Suprapubic skin (tissue), 4 donors: ENCODE measurements around the gene GLB1L2. TPM values are rescaled to one million over a fixed set of nuclear protein-coding genes. Genes with fewer than 3 reads are reported as not detected.
"Not testable (repeated sequence)": the region's sequence is repeated elsewhere in the genome, so short reads cannot be mapped to it uniquely, and the experiment has no call there.

Source experiments
- DNase-seq, 2 donors: peaks; one replicate each; pipeline ENCODE4 v3.0.0-alpha.2; 2019; ENCODE audit warnings: low spot score in 2 of 2
- H3K27ac ChIP-seq: fragments of 200-600 bp; sonication (generic); one replicate; pipeline ENCODE4 v1.5.1; 2019
- H3K27me3 ChIP-seq: fragments of 200-600 bp; sonication (generic); one replicate; pipeline ENCODE4 v1.5.1; 2019
- H3K36me3 ChIP-seq: fragments of 200-600 bp; sonication (generic); one replicate; pipeline ENCODE4 v1.5.1; 2019
- H3K4me1 ChIP-seq: fragments of 200-600 bp; sonication (generic); one replicate; pipeline ENCODE4 v1.5.1; 2019
- H3K4me3 ChIP-seq: fragments of 200-600 bp; sonication (generic); one replicate; pipeline ENCODE4 v1.5.1; 2019; ENCODE audit warnings: mild to moderate bottlenecking
- H3K9me3 ChIP-seq: fragments of 200-600 bp; sonication (generic); one replicate; pipeline ENCODE4 v1.5.1; 2019
- CTCF ChIP-seq, 2 donors: fragments of 200-600 bp in 1 of 2; fragments of 450-650 bp in 1 of 2; sonication (generic) in 1 of 2; IDR thresholded peaks; one replicate each; pipeline ENCODE4 v1.5.1; 2016 to 2019; ENCODE audit warnings: antibody characterized with exemption in 2 of 2, mild to moderate bottlenecking in 1 of 2, moderate library complexity in 1 of 2
- EP300 ChIP-seq: sonication (generic); formaldehyde crosslinking; IDR thresholded peaks from one replicate; pipeline ENCODE4 v1.6.1; 2017; ENCODE audit warnings: antibody characterized with exemption
- POLR2A ChIP-seq, 2 donors: fragments of 450-650 bp; IDR thresholded peaks; one replicate each; pipeline ENCODE4 v1.6.1; 2017; ENCODE audit warnings: antibody characterized with exemption in 2 of 2, mild to moderate bottlenecking in 2 of 2, moderate library complexity in 2 of 2
- POLR2AphosphoS5 ChIP-seq, 3 donors: sonication (generic); formaldehyde crosslinking; IDR thresholded peaks; one replicate each; pipeline ENCODE4 v1.6.1; 2017; ENCODE audit warnings: antibody characterized with exemption in 3 of 3
- WGBS: methylation state at CpG from one replicate; pipeline ENCODE4 v1.1.5; 2018; 5-methylcytosine and 5-hydroxymethylcytosine counted together
- total RNA-seq, 4 donors: library from RNA; depleted of rRNA; stranded (reverse); fragments of >200 nt; gene quantifications; one replicate each; pipeline ENCODE4 v1.1.0, GENCODE V29; 2016

The GLB1L2 gene
- total RNA-seq, 4 donors from 2014 or later: 11.5 to 28.3 (median 21.8) TPM

- TF ChIP-seq CTCF (IDR thresholded peaks at IDR 0.05) (no peak), POLR2AphosphoS5 (IDR thresholded peaks at IDR 0.05) (no peak), POLR2A (IDR thresholded peaks at IDR 0.05) (no peak)
- Histone ChIP-seq H3K9me3 (no peaks in the 10 kb centered on the region), H3K4me1 (no peaks in the 10 kb centered on the region), H3K36me3 (no peaks in the 10 kb centered on the region), H3K27me3 (no peaks in the 10 kb centered on the region), H3K4me3 (no peak overlapping the region), H3K27ac (no peak overlapping the region)
- WGBS: 83% methylated on average over 10 of the region's 10 CpGs
- no peak for DNase-seq
These were observed 18.4 kb upstream of the GLB1L2 start for GRCh38 chr11:134313379-134313778.

DNA sequence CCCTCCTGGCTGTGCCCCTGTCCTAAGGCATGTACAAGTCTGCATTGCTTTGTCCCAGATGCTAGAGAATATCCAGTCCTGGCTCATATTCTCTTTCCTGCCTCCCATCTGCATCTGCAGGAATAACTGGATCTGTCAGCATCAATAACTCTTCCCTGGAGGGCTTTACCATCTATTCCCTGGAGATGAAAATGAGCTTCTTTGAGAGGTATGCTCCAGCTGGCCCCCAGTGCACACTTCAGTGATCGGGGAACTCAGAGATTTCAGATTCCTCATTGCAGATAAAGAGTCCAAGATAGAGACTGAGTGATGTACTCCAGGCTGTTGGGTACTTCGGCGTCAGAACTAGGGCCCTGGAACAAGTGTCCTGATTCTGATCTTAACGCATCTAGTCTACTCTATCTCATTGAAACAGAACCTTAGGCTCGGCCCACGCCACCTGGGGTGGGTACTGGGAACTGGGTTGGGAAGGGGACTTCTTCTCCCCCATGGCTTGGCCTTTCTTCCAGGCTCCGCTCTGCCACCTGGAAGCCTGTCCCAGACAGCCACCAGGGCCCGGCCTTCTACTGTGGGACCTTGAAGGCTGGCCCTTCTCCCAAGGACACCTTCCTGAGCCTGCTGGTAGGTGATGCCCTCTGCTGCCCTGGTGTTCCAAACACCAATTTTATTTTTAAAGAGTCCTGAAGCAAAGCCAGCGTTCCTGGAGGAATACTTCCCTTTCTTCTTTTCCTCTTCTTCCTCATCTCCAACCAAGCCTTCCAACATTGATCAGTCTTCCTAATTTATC, 17.8 kb upstream of the GLB1L2 start:
- DNase-seq: no peak

DNA sequence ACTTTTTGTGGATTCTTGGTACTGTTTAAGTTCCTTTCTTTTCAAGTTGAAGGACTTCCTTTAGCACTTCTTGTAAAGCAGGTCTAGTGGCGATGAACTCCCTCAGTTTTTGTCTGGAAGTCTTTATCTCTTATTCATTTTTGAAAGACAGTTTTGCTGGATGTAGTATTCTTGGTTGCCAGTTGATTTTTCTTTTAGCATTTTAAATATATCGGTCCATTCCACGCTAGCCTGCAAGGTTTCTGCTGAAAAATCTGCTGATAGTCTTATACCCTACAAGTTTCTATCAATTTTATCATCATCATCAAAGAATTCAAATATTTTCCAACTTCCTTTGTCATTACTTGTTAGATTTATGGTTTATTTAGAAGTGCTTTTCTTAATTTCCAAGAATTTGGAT, 14.7 kb upstream of the GLB1L2 start:
- Histone ChIP-seq H3K4me3 (no peak overlapping the region), H3K36me3 (no peaks in the 10 kb centered on the region), H3K9me3 (no peaks in the 10 kb centered on the region), H3K27ac (no peak overlapping the region), H3K27me3 (no peaks in the 10 kb centered on the region), H3K4me1 (no peaks in the 10 kb centered on the region)
- TF ChIP-seq CTCF (IDR thresholded peaks at IDR 0.05): no peak
- no peak for TF ChIP-seq EP300
- no peak for TF ChIP-seq POLR2A (IDR thresholded peaks at IDR 0.05)
- no peak for TF ChIP-seq POLR2AphosphoS5 (IDR thresholded peaks at IDR 0.05)
- DNase-seq: no peak
- WGBS: 90% methylated on average over 3 of the region's 3 CpGs

More for the DNA sequence above, 17.8 kb upstream of the GLB1L2 start:
- Histone ChIP-seq H3K4me3 (no peak overlapping the region), H3K9me3 (no peaks in the 10 kb centered on the region), H3K36me3 (no peaks in the 10 kb centered on the region), H3K27ac (no peak overlapping the region), H3K4me1 (no peaks in the 10 kb centered on the region), H3K27me3 (no peaks in the 10 kb centered on the region)
- WGBS: 66% methylated on average over 8 of the region's 9 CpGs
- no peak for TF ChIP-seq POLR2A (IDR thresholded peaks at IDR 0.05)
- TF ChIP-seq CTCF (IDR thresholded peaks at IDR 0.05): no peak
- TF ChIP-seq EP300: no peak
- no peak for TF ChIP-seq POLR2AphosphoS5 (IDR thresholded peaks at IDR 0.05)

- H3K36me3 ChIP-seq, DNase-seq, H3K4me3 ChIP-seq, H3K4me1 ChIP-seq, H3K9me3 ChIP-seq, H3K27ac ChIP-seq, H3K27me3 ChIP-seq: not testable (repeated sequence)
- WGBS: 92% methylated on average over 2 of the region's 2 CpGs
These were observed 10.4 kb upstream of the GLB1L2 start for GRCh38 chr11:134321373-134321772.

- TF ChIP-seq POLR2AphosphoS5 (IDR thresholded peaks at IDR 0.05) (no peak), POLR2A (IDR thresholded peaks at IDR 0.05) (no peak), CTCF (IDR thresholded peaks at IDR 0.05) (no peak), EP300 (no peak)
- Histone ChIP-seq H3K27ac (no peak overlapping the region), H3K4me1 (no peaks in the 10 kb centered on the region), H3K9me3 (no peaks in the 10 kb centered on the region), H3K27me3 (no peaks in the 10 kb centered on the region), H3K36me3 (no peaks in the 10 kb centered on the region), H3K4me3 (no peak overlapping the region)
- WGBS: 84% methylated on average over 4 of the region's 4 CpGs
- DNase-seq: no peak
These were observed 9.2 kb upstream of the GLB1L2 start for GRCh38 chr11:134322553-134322952.

- DNase-seq: no peak
- WGBS: 91% methylated on average over 1 of the region's 1 CpG
- TF ChIP-seq POLR2A (IDR thresholded peaks at IDR 0.05) (no peak), EP300 (no peak), POLR2AphosphoS5 (IDR thresholded peaks at IDR 0.05) (no peak), CTCF (IDR thresholded peaks at IDR 0.05) (no peak)
These were observed 3.4 kb upstream of the GLB1L2 start for GRCh38 chr11:134328433-134328832.

More at GRCh38 chr11:134328433-134328832, 3.4 kb upstream of the GLB1L2 start:
- Histone ChIP-seq H3K9me3 (no peaks in the 10 kb centered on the region), H3K4me3 (no peak overlapping the region), H3K27me3 (no peaks in the 10 kb centered on the region), H3K27ac (no peak overlapping the region), H3K4me1 (peaks cover 22% of the 10 kb centered on the region), H3K36me3 (no peaks in the 10 kb centered on the region)
